GM23248 (cell line): Measurements from ENCODE around the gene MIA2. TPM values are rescaled to one million over a fixed set of nuclear protein-coding genes. Genes with fewer than 3 reads are reported as not detected.

Source experiments
- DNase-seq: peaks from one replicate; pipeline ENCODE4 v3.0.0-alpha.2; 2015
- H2AFZ ChIP-seq: fragments of 200-600 bp; sonication (generic); 2 replicates; pipeline ENCODE4 v1.6.1; 2016; ENCODE audit warnings: antibody characterized with exemption
- H3F3A ChIP-seq: fragments of 200-600 bp; sonication (generic); 2 replicates; pipeline ENCODE4 v1.6.1; 2016; ENCODE audit warnings: mild to moderate bottlenecking, antibody characterized with exemption, mixed run types; ENCODE audit not compliant: insufficient read depth
- H3K27ac ChIP-seq: fragments of 200-600 bp; sonication (generic); 2 replicates; pipeline ENCODE4 v1.5.1; 2016; ENCODE audit warnings: mild to moderate bottlenecking
- H3K27me3 ChIP-seq: fragments of 200-600 bp; sonication (generic); replicated peaks from 2 replicates; pipeline ENCODE4 v1.6.1; 2016; ENCODE audit warnings: mild to moderate bottlenecking; ENCODE audit not compliant: insufficient read depth
- H3K36me3 ChIP-seq: fragments of 200-600 bp; sonication (generic); 2 replicates; pipeline ENCODE4 v1.6.1; 2016; ENCODE audit warnings: low read depth, mild to moderate bottlenecking
- H3K4me1 ChIP-seq: fragments of 200-600 bp; sonication (generic); 2 replicates; pipeline ENCODE4 v1.6.1; 2016; ENCODE audit warnings: mild to moderate bottlenecking; ENCODE audit not compliant: insufficient read depth
- H3K4me2 ChIP-seq: fragments of 200-600 bp; sonication (generic); one replicate; pipeline ENCODE4 v1.6.1; 2016; ENCODE audit warnings: mild to moderate bottlenecking; ENCODE audit not compliant: unreplicated experiment
- H3K4me3 ChIP-seq: fragments of 200-600 bp; sonication (generic); 2 replicates; pipeline ENCODE4 v1.5.1; 2016; ENCODE audit warnings: mild to moderate bottlenecking
- H3K79me2 ChIP-seq: fragments of 200-600 bp; sonication (generic); 2 replicates; pipeline ENCODE4 v1.6.1; 2016; ENCODE audit warnings: mild to moderate bottlenecking; ENCODE audit not compliant: insufficient read depth
- H3K9ac ChIP-seq: fragments of 200-600 bp; sonication (generic); 2 replicates; pipeline ENCODE4 v1.6.1; 2016; ENCODE audit warnings: mild to moderate bottlenecking
- H3K9me2 ChIP-seq: fragments of 200-600 bp; sonication (generic); 2 replicates; pipeline ENCODE4 v1.6.1; 2016; ENCODE audit warnings: mixed run types, mild to moderate bottlenecking, moderate library complexity; ENCODE audit not compliant: insufficient read depth
- H3K9me3 ChIP-seq: fragments of 200-600 bp; sonication (generic); one replicate; pipeline ENCODE4 v1.6.1; 2017; ENCODE audit warnings: low read depth
- H4K20me1 ChIP-seq: fragments of 200-600 bp; sonication (generic); 2 replicates; pipeline ENCODE4 v1.6.0; 2016; ENCODE audit not compliant: insufficient read depth
- EZH2 ChIP-seq: fragments of 200-600 bp; sonication (generic); IDR thresholded peaks from 2 replicates; pipeline ENCODE4 v1.6.1; 2018; ENCODE audit warnings: antibody characterized with exemption, mild to moderate bottlenecking; ENCODE audit not compliant: insufficient read depth, poor library complexity, severe bottlenecking
- EZH2phosphoT487 ChIP-seq: fragments of 200-600 bp; sonication (generic); IDR thresholded peaks from 2 replicates; pipeline ENCODE4 v1.6.1; 2018; ENCODE audit warnings: antibody characterized with exemption, moderate library complexity, mild to moderate bottlenecking, low read depth; ENCODE audit not compliant: insufficient read depth
- WGBS, 2 experiments: methylation state at CpG; one replicate each; pipeline ENCODE4 v1.1.6; 2015 to 2017; ENCODE audit warnings: low lambda C conversion rate in 2 of 2, low coverage in 1 of 2; ENCODE audit errors: missing lambda C conversion rate in 2 of 2; 5-methylcytosine and 5-hydroxymethylcytosine counted together
- in situ Hi-C: fragments of 300-500 bp; cut with MboI; formaldehyde crosslinking; loops from 2 replicates; pipeline ENCODE4 v1.15.0; 2020
- polyA plus RNA-seq: library from polyadenylated mRNA; unstranded; fragments of >200 nt; fragmentation: Nextera tagmentation; extraction: Ambion mirVana; gene quantifications from 2 replicates; pipeline ENCODE4 v1.2.1, GENCODE V29; 2016
- total RNA-seq: library from RNA; depleted of rRNA; stranded (reverse); fragments of >200 nt; shearing (Covaris generic); gene quantifications from 2 replicates; pipeline ENCODE4 v1.2.3, GENCODE V29; 2014

MIA2 gene
- total and polyA plus RNA-seq, 2 experiments from 2014 or later = 16.2 to 21.4 TPM

- in situ Hi-C loops = no loop called here
- H3K79me2 ChIP-seq = no peaks in the 10 kb centered on the region
- no peak overlapping the region for H3K4me2 ChIP-seq
- H3K9me3 ChIP-seq = no peaks in the 10 kb centered on the region
- no peaks in the 10 kb centered on the region for H3F3A ChIP-seq
- no peak for DNase-seq
- H4K20me1 ChIP-seq = no peaks in the 10 kb centered on the region
- H3K36me3 ChIP-seq = no peaks in the 10 kb centered on the region
- no peaks in the 10 kb centered on the region for H3K9me2 ChIP-seq
- H2AFZ ChIP-seq = no peak overlapping the region
- no peaks in the 10 kb centered on the region for H3K4me1 ChIP-seq
- no peak overlapping the region for H3K27ac ChIP-seq
- TF ChIP-seq EZH2 (no peak), EZH2phosphoT487 (no peak)
- no peaks in the 10 kb centered on the region for H3K27me3 ChIP-seq
- 71 to 77% methylated on average over 1 of the region's 1 CpG for WGBS, 2 experiments
- no peak overlapping the region for H3K4me3 ChIP-seq
- no peak overlapping the region for H3K9ac ChIP-seq
These were observed 7.1 kb downstream of the MIA2 start for GRCh38 chr14:39240769-39241168.

GRCh38 chr14:39241637-39242036 lies 7.9 kb downstream of the MIA2 start:
- no peaks in the 10 kb centered on the region for H3K36me3 ChIP-seq
- H4K20me1 ChIP-seq = no peaks in the 10 kb centered on the region
- peaks cover 3% of the 10 kb centered on the region; the same call in 1 of the 2 replicates for H3F3A ChIP-seq
- peaks cover 3% of the 10 kb centered on the region for H3K4me1 ChIP-seq
- WGBS, 2 experiments = 90 to 91% methylated on average over 1 of the region's 1 CpG
- no peak overlapping the region for H3K4me3 ChIP-seq
- H3K79me2 ChIP-seq = no peaks in the 10 kb centered on the region
- no peak overlapping the region for H2AFZ ChIP-seq
- TF ChIP-seq EZH2phosphoT487 (no peak), EZH2 (no peak)
- no peak overlapping the region for H3K4me2 ChIP-seq
- H3K27me3 ChIP-seq = no peaks in the 10 kb centered on the region
- H3K9me3 ChIP-seq = no peaks in the 10 kb centered on the region
- H3K9me2 ChIP-seq = no peaks in the 10 kb centered on the region
- in situ Hi-C loops = no loop called here
- no peak overlapping the region for H3K27ac ChIP-seq
- no peak for DNase-seq
- no peak overlapping the region for H3K9ac ChIP-seq

- in situ Hi-C loops = no loop called here
- WGBS, 2 experiments = 68 to 78% methylated on average over 3 of the region's 3 CpGs
- peaks cover 15% of the 10 kb centered on the region for H3F3A ChIP-seq
- no peaks in the 10 kb centered on the region for H3K79me2 ChIP-seq
- no peak overlapping the region for H3K4me3 ChIP-seq
- no peak overlapping the region for H3K9ac ChIP-seq
- H3K27me3 ChIP-seq = no peaks in the 10 kb centered on the region
- no peak overlapping the region for H2AFZ ChIP-seq
- H3K9me3 ChIP-seq = no peaks in the 10 kb centered on the region
- H3K4me2 ChIP-seq = no peak overlapping the region
- no peak for DNase-seq
- no peak overlapping the region for H3K27ac ChIP-seq
- no peaks in the 10 kb centered on the region for H3K9me2 ChIP-seq
- H3K36me3 ChIP-seq = no peaks in the 10 kb centered on the region
- TF ChIP-seq EZH2 = no peak
- no peak for TF ChIP-seq EZH2phosphoT487
- H3K4me1 ChIP-seq = peaks cover 15% of the 10 kb centered on the region
- no peaks in the 10 kb centered on the region for H4K20me1 ChIP-seq
These were observed 10.1 kb downstream of the MIA2 start for GRCh38 chr14:39243831-39244230.

GRCh38 chr14:39246618-39247017 lies 12.9 kb downstream of the MIA2 start:
- Histone ChIP-seq H3K9me3 (no peaks in the 10 kb centered on the region), H3K27me3 (no peaks in the 10 kb centered on the region), H3K9me2 (no peaks in the 10 kb centered on the region), H3K9ac (no peak overlapping the region), H3K36me3 (no peaks in the 10 kb centered on the region), H3K79me2 (no peaks in the 10 kb centered on the region), H2AFZ (peak overlapping the region; percentile 12; the same call in 1 of the 2 replicates), H3K4me1 (peaks cover 15% of the 10 kb centered on the region), H3K27ac (0 out of 2 replicates have a peak overlapping the region, but pooled peaks have one; percentile 1), H3F3A (peaks cover 15% of the 10 kb centered on the region), H3K4me2 (peak overlapping the region; percentile 54), H4K20me1 (no peaks in the 10 kb centered on the region), H3K4me3 (no peak overlapping the region)
- TF ChIP-seq EZH2phosphoT487 = no peak
- no peak for TF ChIP-seq EZH2
- peak; percentile 51 for DNase-seq
- in situ Hi-C loops = no loop called here
- 97 to 100% methylated on average over 1 of the region's 1 CpG for WGBS, 2 experiments

GRCh38 chr14:39247256-39247655 lies 13.5 kb downstream of the MIA2 start:
- H4K20me1 ChIP-seq = no peaks in the 10 kb centered on the region
- H2AFZ ChIP-seq = peak overlapping the region; percentile 12; the same call in 1 of the 2 replicates
- no peaks in the 10 kb centered on the region for H3K79me2 ChIP-seq
- H3K36me3 ChIP-seq = no peaks in the 10 kb centered on the region
- WGBS, 2 experiments = 36 to 40% methylated on average over 1 of the region's 1 CpG
- H3K4me1 ChIP-seq = peaks cover 15% of the 10 kb centered on the region
- H3F3A ChIP-seq = peaks cover 15% of the 10 kb centered on the region
- no peaks in the 10 kb centered on the region for H3K27me3 ChIP-seq
- H3K9me2 ChIP-seq = no peaks in the 10 kb centered on the region
- H3K27ac ChIP-seq = 0 out of 2 replicates have a peak overlapping the region, but pooled peaks have one; percentile 11
- H3K9ac ChIP-seq = no peak overlapping the region
- in situ Hi-C loops = no loop called here
- no peaks in the 10 kb centered on the region for H3K9me3 ChIP-seq
- peak overlapping the region; percentile 54 for H3K4me2 ChIP-seq
- TF ChIP-seq EZH2phosphoT487 (no peak), EZH2 (no peak)
- H3K4me3 ChIP-seq = no peak overlapping the region
- DNase-seq = peak; percentile 91
